Pancreas (tissue), 10 donors: Measurements from ENCODE around the gene GSE1. TPM values are rescaled to one million over a fixed set of nuclear protein-coding genes. Genes with fewer than 3 reads are reported as not detected.

Source experiments
- ATAC-seq, 4 donors: fragments of 200-7000 bp; cut with Tn5 transposase; one replicate each; pipeline versions ENCODE4 v1.8.0 to v1.9.1; 2020; ENCODE audit warnings: mild to moderate bottlenecking in 4 of 4, moderate library complexity in 4 of 4
- DNase-seq, 6 donors: peaks; one replicate each; pipeline ENCODE4 v3.0.0-alpha.2; 2020
- FAIRE-seq: peaks from 2 replicates; lab custom pipeline; 2012; peaks lifted over from hg19 to GRCh38; lab: Jason Lieb, UNC
- H3K27ac ChIP-seq, 4 donors: fragments of 200-600 bp; sonication (generic); 1 replicate in 3 of 4; 2 replicates in 1 of 4; pipeline versions ENCODE4 v1.5.0 to v1.8.0; 2020
- H3K27me3 ChIP-seq, 4 donors: fragments of 200-600 bp; one replicate each; pipeline ENCODE4 v1.8.0; 2021
- H3K36me3 ChIP-seq, 3 donors: fragments of 200-600 bp; sonication (generic) in 1 of 3; one replicate each; pipeline versions ENCODE4 v1.5.0 to v1.8.0; 2020 to 2021
- H3K4me1 ChIP-seq, 3 donors: fragments of 200-600 bp; one replicate each; pipeline ENCODE4 v1.8.0; 2021
- H3K4me3 ChIP-seq, 4 donors: fragments of 200-600 bp; sonication (generic) in 2 of 4; one replicate each; pipeline versions ENCODE4 v1.5.0 to v1.8.0; 2020 to 2021
- H3K9me3 ChIP-seq, 4 donors: fragments of 200-600 bp; one replicate each; pipeline ENCODE4 v1.8.0; 2021
- WGBS, 2 donors: extraction: QIAGEN DNeasy Blood & Tissue Kit; methylation state at CpG; one replicate each; pipeline ENCODE4 v1.1.7; 2013; 5-methylcytosine and 5-hydroxymethylcytosine counted together
- intact Hi-C, 3 donors: fragments of 100-400 bp; cut with DNase I; formaldehyde crosslinking; loops; one replicate each; pipeline versions ENCODE4 v1.11.1 to v1.14.2; 2022
- polyA plus RNA-seq, 2 donors: library from polyadenylated mRNA; stranded (reverse); fragments of 200-250 nt; gene quantifications; one replicate each; pipeline ENCODE4 v1.2.3, GENCODE V29; 2013
- total RNA-seq, 6 donors: library from RNA; stranded (reverse); fragmentation: NEBNext Ultra II Directional in 4 of 6; extraction: Animal tissue kit (Norgen Biotek cat#: 25700) in 4 of 6; gene quantifications; one replicate each; pipeline versions ENCODE4 v1.2.1 to v1.2.4, GENCODE V29; 2021 to 2023
- TF ChIP-seq, protein P1 (sequence below), 4 donors: fragments of 200-600 bp; sonication (generic) in 3 of 4; IDR thresholded peaks; one replicate each; pipeline versions ENCODE4 v1.5.0 to v1.8.0; 2021; ENCODE audit warnings: antibody characterized with exemption in 4 of 4
- donor health status: healthy with polysubstance abuse.
- donor health status: DM: no; HTN: no; CAD: no; lungs with moderate emphysema.
- donor health status: DM: no; HTN: no; CAD: no.
- donor health status: control.
- donor health status: control.
- donor health status: Bipolar disorder and iron deficiency.
- donor health status: DM: yes; HTN: yes; CAD: no.
- donor health status: DM: no; HTN: no; CAD: no.
- donor health status: DM: no; HTN: no; CAD: no.
- donor health status: DM: yes; HTN: yes; CAD: no.

Gene GSE1
- total and polyA plus RNA-seq, 8 donors: 32.0 to 61.5 (median 41.9) TPM

DNA sequence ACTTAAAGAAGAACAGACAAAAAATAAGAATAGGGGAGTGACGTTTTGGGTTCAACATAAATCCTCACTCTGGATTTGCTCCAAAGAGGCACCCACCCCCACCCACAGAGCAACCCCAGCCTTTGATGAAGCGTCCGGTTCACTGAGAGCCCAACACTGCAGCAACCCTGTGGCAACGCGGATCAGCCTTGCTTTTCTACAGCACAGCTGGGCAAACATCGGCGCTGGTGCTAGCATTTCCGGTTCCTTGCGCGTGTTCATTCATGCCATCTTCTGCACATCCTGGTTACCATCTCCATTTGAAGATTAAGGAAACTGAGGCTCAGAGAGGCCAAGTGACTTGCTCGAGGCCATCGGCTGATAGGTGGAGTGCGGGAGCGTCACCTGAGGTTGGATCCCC is 84.3 kb downstream of the GSE1 start:
- Histone ChIP-seq H3K4me1 (no peaks in the 10 kb centered on the region), H3K36me3 (no peaks in the 10 kb centered on the region), H3K9me3 (no peaks in the 10 kb centered on the region), H3K27ac (no peak overlapping the region), H3K4me3 (no peak overlapping the region), H3K27me3 (no peaks in the 10 kb centered on the region)
- peak in 2 of 4 donors; percentile 36 to 69 for ATAC-seq
- no peak for FAIRE-seq
- intact Hi-C loops: no loop called here
- peak in 1 of 6 donors; percentile 26 for DNase-seq
- WGBS, 2 donors: 40 to 42% methylated on average over 14 of the region's 14 CpGs
- TF ChIP-seq, protein P1, sequence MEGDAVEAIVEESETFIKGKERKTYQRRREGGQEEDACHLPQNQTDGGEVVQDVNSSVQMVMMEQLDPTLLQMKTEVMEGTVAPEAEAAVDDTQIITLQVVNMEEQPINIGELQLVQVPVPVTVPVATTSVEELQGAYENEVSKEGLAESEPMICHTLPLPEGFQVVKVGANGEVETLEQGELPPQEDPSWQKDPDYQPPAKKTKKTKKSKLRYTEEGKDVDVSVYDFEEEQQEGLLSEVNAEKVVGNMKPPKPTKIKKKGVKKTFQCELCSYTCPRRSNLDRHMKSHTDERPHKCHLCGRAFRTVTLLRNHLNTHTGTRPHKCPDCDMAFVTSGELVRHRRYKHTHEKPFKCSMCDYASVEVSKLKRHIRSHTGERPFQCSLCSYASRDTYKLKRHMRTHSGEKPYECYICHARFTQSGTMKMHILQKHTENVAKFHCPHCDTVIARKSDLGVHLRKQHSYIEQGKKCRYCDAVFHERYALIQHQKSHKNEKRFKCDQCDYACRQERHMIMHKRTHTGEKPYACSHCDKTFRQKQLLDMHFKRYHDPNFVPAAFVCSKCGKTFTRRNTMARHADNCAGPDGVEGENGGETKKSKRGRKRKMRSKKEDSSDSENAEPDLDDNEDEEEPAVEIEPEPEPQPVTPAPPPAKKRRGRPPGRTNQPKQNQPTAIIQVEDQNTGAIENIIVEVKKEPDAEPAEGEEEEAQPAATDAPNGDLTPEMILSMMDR (IDR thresholded peaks at IDR 0.05): no peak

DNA sequence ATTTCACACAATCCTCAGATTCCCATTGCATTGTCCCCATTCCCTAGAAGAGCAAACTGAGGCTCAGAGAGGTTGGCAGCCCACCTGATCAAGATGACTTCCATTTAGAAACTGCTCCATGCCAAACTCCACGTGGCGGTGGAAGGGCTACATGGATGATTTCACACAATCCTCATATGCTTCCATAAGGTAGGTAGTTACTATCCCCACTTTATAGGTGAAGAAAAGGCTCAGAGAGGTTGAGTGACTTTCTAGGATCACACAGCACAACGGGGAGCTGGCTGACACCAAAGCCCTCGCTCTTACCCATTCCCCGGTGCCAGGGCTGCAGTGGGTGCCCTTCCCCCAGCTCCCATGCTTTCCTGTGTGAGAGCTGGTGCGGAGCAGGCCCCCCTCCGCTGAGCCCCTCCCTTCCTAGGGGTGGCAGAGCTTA is 85.4 kb downstream of the GSE1 start:
- Histone ChIP-seq H3K4me1 (no peaks in the 10 kb centered on the region), H3K27ac (no peak overlapping the region), H3K4me3 (no peak overlapping the region), H3K9me3 (no peaks in the 10 kb centered on the region), H3K27me3 (no peaks in the 10 kb centered on the region), H3K36me3 (no peaks in the 10 kb centered on the region)
- WGBS, 2 donors: 83 to 92% methylated on average over 7 of the region's 7 CpGs
- DNase-seq (no peak), FAIRE-seq (no peak), ATAC-seq (no peak)
- TF ChIP-seq, protein P1 (IDR thresholded peaks at IDR 0.05): no peak
- intact Hi-C loops: no loop called here

DNA sequence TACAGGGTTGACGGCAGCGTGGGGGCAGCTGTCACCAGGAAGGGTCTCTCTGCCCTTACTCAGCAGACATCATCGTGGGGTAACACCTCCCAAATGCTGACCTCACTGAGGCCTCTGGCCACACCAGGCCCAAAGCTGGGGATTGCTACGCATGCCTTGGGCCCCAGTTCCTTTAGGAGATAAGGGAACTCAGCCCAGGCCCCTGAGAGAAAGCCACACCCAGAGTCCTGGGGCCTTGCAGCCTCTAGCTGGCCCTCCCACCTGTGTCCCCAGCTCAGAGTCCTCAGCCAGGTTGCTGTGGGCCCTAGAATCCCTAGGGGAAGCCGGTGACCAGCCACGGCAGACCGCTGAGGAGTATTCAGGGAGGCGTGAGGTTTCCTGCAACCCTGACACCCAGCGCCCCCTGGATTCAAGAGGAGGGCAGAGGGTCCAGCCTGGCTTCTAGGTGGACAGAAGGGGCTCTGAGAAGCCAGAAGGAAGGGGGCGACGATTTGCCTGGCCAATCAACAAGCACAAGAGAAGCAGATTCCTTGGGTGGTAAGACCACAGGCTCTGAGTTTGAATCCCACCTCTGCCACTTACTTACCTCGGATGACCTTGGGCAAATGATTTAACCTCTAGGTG is 85.9 kb downstream of the GSE1 start:
- DNase-seq: no peak
- Histone ChIP-seq H3K27ac (no peak overlapping the region), H3K9me3 (no peaks in the 10 kb centered on the region), H3K4me3 (no peak overlapping the region), H3K27me3 (no peaks in the 10 kb centered on the region), H3K4me1 (no peaks in the 10 kb centered on the region), H3K36me3 (no peaks in the 10 kb centered on the region)
- ATAC-seq: no peak
- FAIRE-seq: no peak
- 82 to 83% methylated on average over 11 to 12 of the region's 12 CpGs for WGBS, 2 donors
- TF ChIP-seq, protein P1 (IDR thresholded peaks at IDR 0.05): no peak
- intact Hi-C loops: no loop called here

DNA sequence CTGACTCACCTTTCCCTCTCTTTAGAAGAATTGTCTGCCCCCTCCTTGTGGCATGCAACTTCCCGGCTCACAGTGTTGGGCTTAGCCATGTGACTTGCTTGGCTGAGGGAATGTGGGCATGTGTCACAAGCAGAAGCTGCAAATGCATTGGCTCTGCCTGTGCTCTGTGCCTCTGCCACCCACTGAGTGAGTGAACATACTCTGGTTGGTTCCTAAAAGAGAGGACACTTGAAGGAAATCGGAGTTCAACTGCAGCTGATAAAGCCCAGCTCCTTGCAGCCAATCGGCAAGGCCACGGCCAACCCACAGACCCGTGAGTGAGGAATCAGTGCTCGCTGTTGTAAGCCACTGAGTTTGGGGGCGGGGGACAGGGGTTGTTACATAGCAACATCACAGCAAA is 86.5 kb downstream of the GSE1 start:
- 60 to 72% methylated on average over 7 of the region's 7 CpGs for WGBS, 2 donors
- ATAC-seq (peak in 3 of 4 donors; percentile 47 to 72 (median 55)), DNase-seq (no peak), FAIRE-seq (no peak)
- no peaks in the 10 kb centered on the region for H3K4me1 ChIP-seq
- H3K27me3 ChIP-seq: no peaks in the 10 kb centered on the region
- H3K27ac ChIP-seq: no peak overlapping the region
- intact Hi-C loops: no loop called here
- H3K36me3 ChIP-seq: no peaks in the 10 kb centered on the region
- H3K4me3 ChIP-seq: no peak overlapping the region
- no peaks in the 10 kb centered on the region for H3K9me3 ChIP-seq
- TF ChIP-seq, protein P1 (IDR thresholded peaks at IDR 0.05): no peak

DNA sequence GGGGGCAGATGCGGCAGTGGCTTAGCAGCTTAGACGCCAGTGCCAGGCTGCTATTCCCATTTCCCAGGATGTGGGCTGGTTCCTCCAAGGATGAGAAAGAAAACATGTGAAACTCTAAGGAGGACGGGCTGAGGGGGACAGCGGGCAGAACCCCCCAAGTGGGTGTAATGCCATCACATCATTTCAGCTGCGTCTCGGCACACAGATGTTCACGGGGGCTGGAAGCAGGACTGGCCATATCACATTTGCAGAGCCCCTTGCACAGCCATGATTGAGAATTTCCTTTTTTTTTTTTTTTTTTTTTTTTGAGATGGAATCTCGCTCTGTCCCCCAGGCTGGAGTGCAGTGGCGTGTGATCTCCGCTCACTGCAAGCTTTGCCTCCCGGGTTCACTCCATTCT is 90.9 kb downstream of the GSE1 start:
- Histone ChIP-seq H3K27ac (no peak overlapping the region), H3K27me3 (no peaks in the 10 kb centered on the region), H3K9me3 (no peaks in the 10 kb centered on the region), H3K4me3 (no peak overlapping the region), H3K4me1 (no peaks in the 10 kb centered on the region), H3K36me3 (no peaks in the 10 kb centered on the region)
- FAIRE-seq (no peak), DNase-seq (no peak), ATAC-seq (no peak)
- intact Hi-C loops: no loop called here
- TF ChIP-seq, protein P1 (IDR thresholded peaks at IDR 0.05): no peak
- WGBS, 2 donors: 92 to 94% methylated on average over 10 to 11 of the region's 11 CpGs
